SK-N-SH (cell line): ENCODE measurements around the gene RB1.

ENCODE experiments used
- CTCF ChIP-seq: fragments of 200-600 bp; sonication (generic); IDR thresholded peaks from 2 replicates; pipeline ENCODE4 v1.6.1; 2017; ENCODE audit warnings: antibody characterized with exemption, mild to moderate bottlenecking, moderate library complexity
- EZH2phosphoT487 ChIP-seq: fragments of 200-600 bp; sonication (generic); IDR thresholded peaks from 2 replicates; pipeline ENCODE4 v1.6.1; 2017; ENCODE audit warnings: low read depth, mixed run types, mild to moderate bottlenecking, antibody characterized with exemption, moderate library complexity, borderline replicate concordance
- RAD21 ChIP-seq: IDR thresholded peaks from 2 replicates; pipeline ENCODE4 v1.6.1; 2012; ENCODE audit warnings: mild to moderate bottlenecking, low read length

GRCh38 chr13:48429036-48429435 is 125.5 kb downstream of the RB1 start:
- TF ChIP-seq CTCF (no peak), RAD21 (no peak), EZH2phosphoT487 (no peak)
